OCI-LY1 (cell line): ENCODE measurements around the gene NACC2.

ENCODE experiments used
- H2AFZ ChIP-seq: fragments of 200-600 bp; sonication (generic), shearing (Covaris generic); 2 replicates; pipeline ENCODE4 v1.6.0; 2014; ENCODE audit warnings: antibody characterized with exemption, mild to moderate bottlenecking, low read length
- H3F3A ChIP-seq: fragments of 200-600 bp; sonication (generic), shearing (Covaris generic); 2 replicates; pipeline ENCODE4 v1.6.0; 2014; ENCODE audit warnings: mild to moderate bottlenecking, antibody characterized with exemption, low read length, moderate library complexity; ENCODE audit not compliant: insufficient read depth
- H3K27ac ChIP-seq: fragments of 200-600 bp; sonication (generic); 2 replicates; pipeline ENCODE4 v1.5.1; 2014; ENCODE audit warnings: low read length, mixed run types, mild to moderate bottlenecking, low read depth; ENCODE audit not compliant: poor library complexity, severe bottlenecking
- H3K27me3 ChIP-seq: fragments of 200-600 bp; sonication (generic); 2 replicates; pipeline ENCODE4 v1.6.0; 2014; ENCODE audit warnings: antibody characterized with exemption, mild to moderate bottlenecking, low read length, moderate library complexity; ENCODE audit not compliant: insufficient read depth
- H3K36me3 ChIP-seq: fragments of 200-600 bp; sonication (generic); 2 replicates; pipeline ENCODE4 v1.6.1; 2014; ENCODE audit warnings: mild to moderate bottlenecking, antibody characterized with exemption, low read length, moderate library complexity, mixed read lengths; ENCODE audit not compliant: insufficient read depth
- H3K4me1 ChIP-seq: fragments of 200-600 bp; sonication (generic); 2 replicates; pipeline ENCODE4 v1.5.1; 2014; ENCODE audit warnings: mild to moderate bottlenecking, low read length, moderate library complexity; ENCODE audit not compliant: insufficient read depth, severe bottlenecking
- H3K4me2 ChIP-seq: fragments of 200-600 bp; sonication (generic), shearing (Covaris generic); 2 replicates; pipeline ENCODE4 v1.6.1; 2014; ENCODE audit warnings: low read length
- H3K4me3 ChIP-seq: fragments of 200-600 bp; sonication (generic); 2 replicates; pipeline ENCODE4 v1.5.1; 2014; ENCODE audit warnings: low read length, low read depth, mild to moderate bottlenecking, mixed read lengths; ENCODE audit not compliant: poor library complexity, severe bottlenecking
- H3K79me2 ChIP-seq: fragments of 200-600 bp; shearing (Covaris generic); 2 replicates; pipeline ENCODE4 v1.6.1; 2016; ENCODE audit warnings: mixed run types, low read length, mixed read lengths; ENCODE audit not compliant: insufficient read depth
- H3K9ac ChIP-seq: fragments of 200-600 bp; sonication (generic), shearing (Covaris generic); 2 replicates; pipeline ENCODE4 v1.6.1; 2014; ENCODE audit warnings: mild to moderate bottlenecking, low read length, mixed read lengths
- H3K9me2 ChIP-seq: fragments of 200-600 bp; sonication (generic), shearing (Covaris generic); 2 replicates; pipeline ENCODE4 v1.6.1; 2014; ENCODE audit warnings: low read depth, mild to moderate bottlenecking, low read length, mixed read lengths
- H3K9me3 ChIP-seq: fragments of 200-600 bp; shearing (Covaris generic); 2 replicates; pipeline ENCODE4 v1.6.1; 2014; ENCODE audit warnings: low read length, mixed read lengths
- H4K20me1 ChIP-seq: fragments of 200-600 bp; sonication (generic), shearing (Covaris generic); 2 replicates; pipeline ENCODE4 v1.6.0; 2016; ENCODE audit warnings: mild to moderate bottlenecking, low read length; ENCODE audit not compliant: insufficient read depth
- CTCF ChIP-seq: fragments of 200-600 bp; sonication (generic), shearing (Covaris generic); IDR thresholded peaks from 2 replicates; pipeline ENCODE4 v1.5.1; 2017; ENCODE audit warnings: mild to moderate bottlenecking, antibody characterized with exemption, low read length, moderate library complexity, mixed read lengths
- EZH2 ChIP-seq: fragments of 200-600 bp; sonication (generic), shearing (Covaris generic); IDR thresholded peaks from 2 replicates; pipeline ENCODE4 v1.8.0; 2017; ENCODE audit warnings: borderline replicate concordance, mixed run types, mild to moderate bottlenecking, antibody characterized with exemption, low read length, moderate library complexity, mixed read lengths

NACC2 gene

GRCh38 chr9:136046554-136046920, 48.6 kb downstream of the NACC2 start:
- Histone ChIP-seq H3F3A (no peaks in the 10 kb centered on the region), H3K27ac (no peak overlapping the region), H3K9me2 (no peaks in the 10 kb centered on the region), H3K4me3 (no peak overlapping the region), H3K27me3 (0 out of 2 replicates have a peak, but pooled peaks cover 6% of the 10 kb centered on the region), H2AFZ (no peak overlapping the region), H3K36me3 (no peaks in the 10 kb centered on the region), H3K9ac (no peak overlapping the region), H3K9me3 (no peaks in the 10 kb centered on the region), H3K4me1 (no peaks in the 10 kb centered on the region), H4K20me1 (no peaks in the 10 kb centered on the region), H3K79me2 (no peaks in the 10 kb centered on the region), H3K4me2 (no peak overlapping the region)
- TF ChIP-seq EZH2 (no peak), CTCF (no peak)

- Histone ChIP-seq H3K9me2 (no peaks in the 10 kb centered on the region), H3K27me3 (0 out of 2 replicates have a peak, but pooled peaks cover 6% of the 10 kb centered on the region), H4K20me1 (no peaks in the 10 kb centered on the region), H3K9ac (no peak overlapping the region), H3K4me3 (no peak overlapping the region), H3F3A (no peaks in the 10 kb centered on the region), H3K79me2 (no peaks in the 10 kb centered on the region), H3K36me3 (no peaks in the 10 kb centered on the region), H2AFZ (no peak overlapping the region), H3K9me3 (no peaks in the 10 kb centered on the region), H3K27ac (no peak overlapping the region), H3K4me2 (no peak overlapping the region), H3K4me1 (no peaks in the 10 kb centered on the region)
- TF ChIP-seq EZH2, result no peak
- TF ChIP-seq CTCF, result no peak
These were observed 49.2 kb downstream of the NACC2 start for GRCh38 chr9:136045595-136046553.

- Histone ChIP-seq H3K27me3 (0 out of 2 replicates have a peak, but pooled peaks cover 6% of the 10 kb centered on the region), H2AFZ (no peak overlapping the region), H3K4me2 (no peak overlapping the region), H3K4me3 (no peak overlapping the region), H3K27ac (no peak overlapping the region), H3K9me2 (no peaks in the 10 kb centered on the region), H3K79me2 (no peaks in the 10 kb centered on the region), H3K9ac (no peak overlapping the region), H3K36me3 (no peaks in the 10 kb centered on the region), H4K20me1 (no peaks in the 10 kb centered on the region), H3F3A (no peaks in the 10 kb centered on the region), H3K9me3 (no peaks in the 10 kb centered on the region), H3K4me1 (no peaks in the 10 kb centered on the region)
- TF ChIP-seq CTCF (no peak), EZH2 (no peak)
These were observed 50.0 kb downstream of the NACC2 start for GRCh38 chr9:136044971-136045594.
